ENCODE measurements around the gene MDP1.
"Not testable (repeated sequence)": the region's sequence is repeated elsewhere in the genome, so short reads cannot be mapped to it uniquely, and the experiment has no call there.

MDP1 gene

GRCh38 chr14:24250354-24250753 lies 34.5 kb upstream of the MDP1 start:
- no peak for DNase-seq

GRCh38 chr14:24249230-24250021 lies 33.6 kb upstream of the MDP1 start:
- DNase-seq: no peak

- no peak for DNase-seq
Observed at GRCh38 chr14:24247422-24247821, 31.6 kb upstream of the MDP1 start.

- no peak for DNase-seq
Observed at GRCh38 chr14:24246765-24247212, 30.9 kb upstream of the MDP1 start.

GRCh38 chr14:24245350-24245749 lies 29.5 kb upstream of the MDP1 start:
- not testable (repeated sequence) for DNase-seq

- no peak for DNase-seq
Observed at GRCh38 chr14:24243336-24243836, 27.5 kb upstream of the MDP1 start.

- DNase-seq: peak; percentile 90 to 92
Observed at GRCh38 chr14:24241829-24242443, 26.1 kb upstream of the MDP1 start.

- DNase-seq: no peak
Observed at GRCh38 chr14:24240110-24240918, 24.4 kb upstream of the MDP1 start.

- DNase-seq: no peak
Observed at GRCh38 chr14:24238527-24239037, 22.7 kb upstream of the MDP1 start.

- DNase-seq: peak; percentile 41 to 54
Observed at GRCh38 chr14:24238123-24238522, 22.3 kb upstream of the MDP1 start.

- DNase-seq: no peak
Observed at GRCh38 chr14:24237463-24237955, 21.6 kb upstream of the MDP1 start.

GRCh38 chr14:24236689-24237462 lies 21.0 kb upstream of the MDP1 start:
- DNase-seq: no peak

- no peak for DNase-seq
Observed at GRCh38 chr14:24235804-24236688, 20.2 kb upstream of the MDP1 start.

GRCh38 chr14:24234095-24235005 lies 18.5 kb upstream of the MDP1 start:
- no peak for DNase-seq

GRCh38 chr14:24233538-24233866 lies 17.6 kb upstream of the MDP1 start:
- no peak for DNase-seq

- DNase-seq: no peak
Observed at GRCh38 chr14:24232645-24233537, 17.0 kb upstream of the MDP1 start, which contains the start of gene GMPR2. GMPR2 (plus strand) TSS chr14:24232929; CDS start chr14:24233254, 325 bp downstream.

- DNase-seq: peak; percentile 84 to 86
Observed at GRCh38 chr14:24232121-24232644, 16.3 kb upstream of the MDP1 start, which contains the start of gene NEDD8. NEDD8 (minus strand) TSS chr14:24232367; CDS start chr14:24232267, 100 bp downstream.

Data from activated CD4-positive, alpha-beta T cell treated with anti-CD3 and anti-CD28 coated beads, Interleukin-2, amount 50 U/mL, for 4 hours (primary cell).